NCI-H1436 treated with DMSO at 0.1 percent for 48 hours (cell line): ENCODE measurements around the gene INSYN2B.

ENCODE experiments used
- DNase-seq: peaks from one replicate; lab custom pipeline; 2025; lab: John Stamatoyannopoulos, UW

INSYN2B gene

DNA sequence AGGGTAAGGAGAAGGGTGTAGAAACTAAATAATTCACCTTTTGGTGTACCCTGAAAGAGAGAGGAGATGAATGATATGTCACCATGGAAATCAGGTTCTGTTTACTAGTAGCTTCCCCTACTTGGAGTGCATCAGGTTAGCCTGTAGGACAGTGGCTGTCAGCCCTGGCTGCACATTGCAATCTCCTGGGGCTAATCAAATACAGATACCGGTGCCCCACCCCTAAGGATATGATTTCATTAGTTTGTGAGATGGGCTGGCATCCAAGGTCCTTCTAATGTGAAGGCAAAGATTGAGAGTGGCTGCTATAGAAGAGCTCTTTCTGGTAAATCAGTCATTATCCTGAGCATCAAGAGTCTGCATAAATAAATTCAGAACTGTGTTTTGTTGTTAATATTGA is 47.2 kb downstream of the INSYN2B start:
- no peak for DNase-seq

- no peak for DNase-seq
Observed at GRCh38 chr5:169923988-169924387, 56.3 kb downstream of the INSYN2B start.

DNA sequence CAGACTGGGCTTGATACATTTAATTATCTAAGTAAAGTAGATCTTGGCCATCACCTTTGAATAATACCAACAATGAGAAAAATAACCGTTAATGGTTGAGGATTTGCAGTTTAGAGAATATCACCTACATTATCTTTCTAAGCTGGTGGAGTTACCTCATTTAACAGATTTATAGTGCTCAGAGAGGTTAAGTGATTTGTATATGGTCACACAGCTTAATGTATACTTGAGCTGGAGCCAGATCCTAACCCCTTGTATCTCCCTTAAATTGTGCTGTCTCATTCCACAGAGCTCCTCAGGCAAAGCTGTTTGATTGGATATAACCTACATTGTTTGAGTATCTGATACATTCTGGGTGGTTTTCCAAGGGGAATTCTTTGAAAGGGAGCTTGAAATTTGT is 57.8 kb downstream of the INSYN2B start:
- DNase-seq = no peak

DNA sequence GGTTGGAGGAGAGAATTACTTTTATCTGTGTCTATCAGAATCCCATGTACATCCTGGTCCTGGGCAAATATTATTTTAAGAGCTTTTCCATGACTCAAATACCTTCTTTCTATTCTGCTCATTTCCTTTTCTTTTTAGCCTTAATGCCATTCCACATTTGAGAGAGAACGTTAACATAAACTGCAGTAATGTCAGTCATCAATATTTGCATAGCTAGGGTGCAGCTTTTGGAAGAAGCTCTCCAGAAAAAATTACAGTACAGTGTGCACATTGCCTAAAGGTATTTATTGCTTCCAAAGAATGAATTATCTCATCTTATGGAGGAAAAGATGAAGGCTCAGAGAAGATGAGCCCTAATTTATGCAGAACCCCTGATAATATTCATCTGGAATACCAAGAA is 58.3 kb downstream of the INSYN2B start:
- no peak for DNase-seq

- no peak for DNase-seq
Observed at GRCh38 chr5:169921384-169921783, 58.9 kb downstream of the INSYN2B start.

GRCh38 chr5:169920474-169920873 is 59.8 kb downstream of the INSYN2B start:
- no peak for DNase-seq

DNA sequence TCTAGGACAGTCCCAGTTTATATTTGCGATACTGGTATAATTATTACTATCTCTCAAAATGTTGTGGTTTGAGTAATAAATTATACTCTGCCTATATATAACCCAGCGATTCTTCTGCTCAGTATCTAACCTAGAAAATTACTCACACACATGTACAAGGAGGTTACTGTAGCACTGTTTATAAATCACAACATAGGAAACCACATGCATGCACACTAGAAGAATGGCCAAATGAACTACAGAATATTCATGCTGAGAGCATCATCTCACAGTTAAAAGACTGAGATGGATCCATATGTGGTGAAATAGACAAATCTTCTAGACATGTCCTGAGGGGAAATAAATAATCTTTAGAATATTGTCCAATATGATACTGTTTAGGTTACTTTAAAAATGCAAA is 62.1 kb downstream of the INSYN2B start:
- no peak for DNase-seq

DNA sequence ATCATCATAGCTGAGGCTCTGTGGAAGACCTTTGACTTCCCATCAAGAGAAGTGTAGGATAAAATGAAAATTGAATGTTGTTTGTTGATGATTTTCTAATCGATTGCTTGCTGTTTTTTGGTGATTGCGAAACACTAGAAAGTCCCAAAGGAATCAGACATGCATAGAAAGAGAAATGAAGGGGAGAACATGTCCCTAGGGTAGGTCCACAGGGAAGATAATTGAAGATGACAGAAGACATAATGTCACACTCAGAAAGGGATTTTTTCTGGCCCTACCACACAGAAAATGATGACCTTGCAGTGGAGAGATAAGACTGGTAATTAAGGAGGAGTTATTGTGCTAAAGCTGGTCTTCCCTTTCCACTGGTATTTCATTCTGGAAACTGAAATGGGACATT is 62.8 kb downstream of the INSYN2B start:
- DNase-seq = no peak

DNA sequence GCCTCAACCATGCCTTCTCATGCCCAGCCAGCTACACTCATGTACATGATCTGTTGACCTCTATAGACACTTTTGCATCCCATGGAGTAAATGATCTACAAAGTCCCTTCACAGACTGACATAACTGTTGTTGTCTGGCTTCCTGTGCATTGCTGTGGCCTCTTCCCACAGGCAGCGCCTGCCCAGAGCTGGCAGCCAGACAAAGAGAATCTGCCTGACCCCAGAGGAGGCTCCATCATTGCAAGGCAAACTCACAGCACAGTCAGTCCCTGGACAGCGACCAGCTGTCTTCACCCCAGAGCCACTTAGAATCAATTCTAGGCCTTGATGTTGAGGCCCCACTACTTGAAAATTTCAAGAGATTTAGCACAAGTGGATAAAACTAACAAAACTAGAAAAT is 65.5 kb downstream of the INSYN2B start:
- no peak for DNase-seq

GRCh38 chr5:169913479-169913878 is 66.8 kb downstream of the INSYN2B start:
- DNase-seq = no peak

DNA sequence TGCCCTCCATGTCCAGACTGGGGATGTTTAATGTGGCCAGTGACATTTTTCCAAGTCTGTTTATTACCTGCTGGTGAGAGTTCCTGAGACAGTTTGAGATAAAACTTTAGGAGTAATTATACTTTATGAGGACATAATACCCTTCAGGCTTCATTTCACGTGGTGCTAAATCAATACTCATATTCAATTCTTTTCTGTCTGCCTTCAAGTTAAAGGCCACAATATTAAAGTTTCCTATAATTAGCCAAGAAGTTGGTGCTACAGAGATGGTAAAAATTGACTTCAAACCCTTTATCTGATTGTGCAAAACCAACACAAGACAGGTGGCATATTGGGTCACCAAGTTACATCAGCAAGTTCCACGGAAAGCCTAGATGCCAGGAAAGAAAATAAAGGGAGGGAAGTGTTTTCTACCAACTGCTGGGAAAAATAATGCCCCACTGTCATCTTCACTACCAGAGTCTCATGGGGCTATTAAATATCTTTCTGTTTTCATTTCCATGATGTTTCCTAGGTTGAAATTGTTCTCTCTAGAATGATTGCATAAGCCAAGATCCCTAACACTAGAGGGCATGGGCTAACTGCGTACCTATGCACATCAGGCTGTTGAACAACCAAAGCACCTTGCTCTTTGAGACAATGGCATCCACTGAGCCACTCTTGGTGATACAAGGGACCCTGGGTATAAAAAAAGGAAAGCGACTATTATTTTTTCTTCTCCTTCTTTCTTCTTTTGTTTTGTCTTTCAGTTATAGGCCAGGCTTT is 68.7 kb downstream of the INSYN2B start:
- DNase-seq = no peak

DNA sequence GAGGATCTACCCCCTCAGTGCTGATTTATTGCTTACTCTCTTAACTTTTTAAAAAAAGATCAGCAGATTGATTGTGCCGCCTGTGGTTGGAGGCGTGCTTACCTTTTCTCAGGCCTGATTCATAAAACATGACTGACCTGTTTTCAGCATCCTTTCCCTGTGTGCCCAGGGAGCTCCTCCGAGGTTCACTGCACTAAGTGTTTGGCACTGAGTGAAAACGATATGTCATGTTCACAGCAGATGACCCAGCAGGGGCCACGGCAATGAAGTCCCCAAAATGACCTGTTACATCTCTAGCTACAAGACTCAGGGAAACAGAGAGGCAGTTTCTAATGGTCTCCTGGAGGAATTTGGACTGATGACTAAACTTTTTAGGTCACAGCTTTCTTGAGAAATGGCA is 69.9 kb downstream of the INSYN2B start:
- no peak for DNase-seq

DNA sequence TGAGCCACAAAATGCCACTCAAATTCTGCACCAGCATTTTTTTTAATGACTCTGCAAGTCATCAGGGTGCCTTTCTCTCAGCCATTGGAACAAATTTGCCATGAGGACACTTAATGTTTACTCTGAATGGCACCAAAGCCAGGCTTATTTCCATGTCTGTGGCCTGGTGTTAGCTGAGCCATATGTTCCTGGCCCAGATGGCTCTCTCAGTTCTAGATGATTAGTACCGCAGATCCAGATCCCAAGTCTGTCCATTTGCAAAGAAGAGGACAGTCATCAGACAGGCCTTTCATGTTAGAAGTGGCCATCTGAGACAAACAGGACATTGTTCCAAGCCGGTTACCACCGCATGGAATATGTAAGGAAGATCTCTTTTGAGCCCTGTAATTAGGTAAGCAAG is 70.3 kb downstream of the INSYN2B start:
- no peak for DNase-seq

GRCh38 chr5:169908864-169909263 is 71.4 kb downstream of the INSYN2B start:
- DNase-seq = no peak

- no peak for DNase-seq
Observed at GRCh38 chr5:169906745-169907649, 73.3 kb downstream of the INSYN2B start.

DNA sequence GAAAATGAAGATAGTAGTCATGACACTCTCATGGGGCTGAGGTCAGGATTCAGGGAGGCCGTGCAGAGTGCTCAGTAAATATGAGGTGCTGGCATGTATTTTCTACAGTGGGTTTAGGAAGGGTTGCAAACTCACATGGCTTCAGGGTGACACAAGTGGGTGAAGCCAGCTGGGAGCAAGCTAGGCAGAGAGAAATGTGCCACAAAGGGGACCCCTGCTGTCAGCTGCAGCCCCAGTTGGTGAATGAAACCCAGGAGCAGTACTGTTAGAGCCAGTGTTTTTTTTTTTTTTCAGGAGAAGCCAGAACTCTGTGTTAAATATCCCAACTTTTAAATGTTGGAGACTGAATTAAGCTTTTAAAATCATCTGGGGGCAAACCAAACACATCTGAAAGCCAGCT is 75.3 kb downstream of the INSYN2B start:
- DNase-seq = no peak

GRCh38 chr5:169904508-169904907 is 75.8 kb downstream of the INSYN2B start:
- DNase-seq = no peak

DNA sequence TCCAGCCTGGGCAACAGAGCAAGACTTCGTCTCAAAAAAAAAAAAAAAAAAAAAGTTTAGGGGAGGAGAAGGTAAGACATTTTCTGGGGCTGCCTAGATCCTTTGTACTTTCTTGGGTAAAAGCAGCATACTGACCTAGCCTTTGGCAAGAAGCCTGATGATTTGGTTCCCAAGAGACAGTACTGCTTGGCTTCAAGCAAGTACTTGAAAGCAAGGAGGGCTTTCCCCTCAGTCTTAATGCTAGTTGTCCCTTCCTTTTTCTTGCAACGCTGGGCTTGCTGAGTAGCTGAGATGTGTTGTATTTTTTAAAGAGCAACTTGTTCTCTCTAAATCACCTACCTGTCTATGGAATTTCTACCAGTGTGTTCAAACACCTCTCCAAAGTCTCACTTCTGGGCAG is 76.2 kb downstream of the INSYN2B start:
- DNase-seq = no peak

- no peak for DNase-seq
Observed at GRCh38 chr5:169901896-169902295, 78.4 kb downstream of the INSYN2B start.

- no peak for DNase-seq
Observed at GRCh38 chr5:169897481-169897880, 82.8 kb downstream of the INSYN2B start.

- no peak for DNase-seq
Observed at GRCh38 chr5:169895926-169896325, 84.4 kb downstream of the INSYN2B start.

- DNase-seq = no peak
Observed at GRCh38 chr5:169893571-169893970, 86.7 kb downstream of the INSYN2B start.

DNA sequence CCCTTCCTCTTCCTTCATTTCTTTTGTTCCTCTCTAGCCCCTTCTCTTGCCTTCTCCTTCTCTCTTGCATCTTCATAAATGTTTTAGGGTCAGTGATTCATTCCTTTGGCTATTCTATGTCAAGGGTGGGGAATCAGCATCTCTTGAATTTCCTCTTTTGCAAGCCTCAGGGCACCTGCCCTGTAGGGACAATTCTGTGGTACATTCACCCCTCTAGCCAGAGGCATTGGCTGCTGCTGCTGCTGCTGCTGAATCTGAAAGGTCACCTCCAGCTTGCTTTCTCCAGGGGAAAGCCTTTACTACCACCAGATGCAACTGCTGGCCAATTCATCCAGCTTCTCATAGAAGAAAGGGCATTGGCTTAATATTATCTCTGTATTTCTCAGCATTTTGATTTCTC is 87.3 kb downstream of the INSYN2B start:
- no peak for DNase-seq
